GM19324 (cell line): ENCODE measurements around the gene GP1BA.

ENCODE experiments used
- ATAC-seq: cut with Tn5 transposase; IDR thresholded peaks from one replicate; pipeline ENCODE4 v1.9.1; 2021; ENCODE audit warnings: mild to moderate bottlenecking, moderate library complexity; ENCODE audit not compliant: unreplicated experiment, low FRiP score

GP1BA gene

GRCh38 chr17:4937553-4937952 lies 5.5 kb downstream of the GP1BA start:
- no peak for ATAC-seq

GRCh38 chr17:4938069-4938491 lies 6.0 kb downstream of the GP1BA start:
- no peak for ATAC-seq

DNA sequence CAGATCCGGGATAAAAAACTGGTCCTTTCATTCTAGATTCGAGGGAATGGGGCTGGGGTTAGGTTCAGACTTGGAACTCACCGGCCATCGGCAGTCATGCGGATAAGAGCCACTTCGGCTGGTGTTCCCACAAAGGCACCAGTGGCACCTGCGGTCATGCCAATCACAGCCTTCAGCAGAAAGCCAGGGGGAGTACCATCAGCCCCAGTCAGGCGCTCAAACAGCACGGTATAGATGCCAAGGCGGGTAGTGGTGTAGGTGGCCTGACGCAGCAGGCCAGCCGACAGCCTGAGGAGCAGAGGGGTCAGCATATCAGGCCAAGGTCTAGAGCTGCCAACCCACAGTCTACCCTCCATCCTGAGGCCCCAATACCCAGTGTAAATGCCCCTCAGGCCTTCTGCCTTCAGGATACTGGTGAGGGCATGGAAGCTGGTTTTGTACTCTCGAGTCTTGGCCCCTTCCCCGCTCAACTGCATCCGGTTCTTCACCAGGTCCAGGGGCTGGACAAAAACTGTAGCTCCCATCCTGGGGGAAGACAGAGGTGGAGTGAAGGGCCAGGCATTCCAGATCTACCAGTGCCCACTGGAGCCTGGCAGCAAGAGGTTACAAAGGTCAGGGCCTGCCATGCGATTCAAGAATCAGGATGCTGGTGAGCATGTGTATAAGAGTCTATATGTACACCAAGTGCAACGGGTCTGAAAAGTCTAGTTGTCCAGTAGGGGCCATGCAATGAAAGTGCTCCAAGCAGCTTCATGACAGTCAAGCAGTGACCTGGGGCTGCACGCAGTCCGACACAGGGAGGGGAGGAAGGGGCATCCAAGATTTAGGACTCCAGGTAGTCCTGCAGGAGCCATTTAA lies 6.8 kb downstream of the GP1BA start:
- no peak for ATAC-seq

DNA sequence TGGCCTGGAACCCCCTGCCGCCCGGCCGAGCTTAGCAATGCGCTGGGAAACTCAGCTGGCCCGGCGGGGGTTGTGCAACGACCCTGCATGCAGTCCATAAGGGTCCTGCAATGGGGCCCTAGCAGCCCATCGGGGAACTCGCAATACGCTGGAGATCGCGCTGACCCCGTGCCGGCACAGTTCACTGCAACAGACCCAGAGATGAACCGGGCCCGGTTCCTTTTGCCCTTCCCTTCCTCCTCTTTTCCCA lies 7.4 kb downstream of the GP1BA start:
- ATAC-seq: peak; percentile 25

DNA sequence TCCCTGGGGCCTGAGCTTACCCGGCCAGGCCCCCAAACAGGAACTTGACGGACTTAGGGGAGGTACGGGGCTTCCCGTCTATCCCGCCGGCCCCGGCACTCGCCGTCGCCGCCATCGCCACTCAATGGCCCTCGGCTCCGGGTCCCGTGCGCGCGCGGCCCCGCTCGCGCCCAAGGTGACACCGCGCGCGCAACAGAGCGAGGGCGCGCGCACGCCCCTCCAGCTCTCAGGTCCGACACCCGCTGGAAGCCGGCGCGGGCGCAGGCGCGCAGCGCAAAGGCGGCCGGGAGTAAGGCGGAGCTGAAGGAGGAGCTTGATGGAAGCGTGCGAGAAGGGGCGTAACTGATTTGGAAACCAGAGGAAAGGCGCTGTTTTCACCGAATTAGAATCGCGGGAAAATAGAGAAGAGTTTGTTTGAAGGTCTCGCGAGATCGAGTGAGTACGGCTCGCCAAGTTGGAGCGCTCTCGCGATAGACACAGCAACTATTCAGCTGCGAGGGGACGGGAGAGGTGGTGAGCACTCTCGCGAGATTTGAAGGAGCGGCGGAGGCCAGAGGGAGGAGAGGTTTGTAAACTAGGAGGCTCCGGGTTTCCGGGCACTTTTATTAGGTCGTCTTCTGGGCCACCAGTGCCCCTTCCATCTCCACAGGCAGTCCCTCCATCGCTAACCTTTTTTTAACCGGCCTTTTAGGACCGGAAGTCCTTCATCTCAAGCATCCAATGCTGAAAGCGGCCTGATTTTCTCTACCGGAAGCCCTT lies 7.9 kb downstream of the GP1BA start, which contains the start of the genes RNF167 and SLC25A11:
Gene RNF167, plus strand, starts transcription at position 473 of the 759 bp plus-strand sequence. CDS start 642 bp downstream, outside the sequence.
Gene SLC25A11, minus strand, starts transcription at position 251 of the 759 bp plus-strand sequence. Its CDS starts 136 bp downstream, at position 115.
- peak; percentile 82 for ATAC-seq

GRCh38 chr17:4940555-4941318 lies 8.7 kb downstream of the GP1BA start:
- ATAC-seq: no peak

DNA sequence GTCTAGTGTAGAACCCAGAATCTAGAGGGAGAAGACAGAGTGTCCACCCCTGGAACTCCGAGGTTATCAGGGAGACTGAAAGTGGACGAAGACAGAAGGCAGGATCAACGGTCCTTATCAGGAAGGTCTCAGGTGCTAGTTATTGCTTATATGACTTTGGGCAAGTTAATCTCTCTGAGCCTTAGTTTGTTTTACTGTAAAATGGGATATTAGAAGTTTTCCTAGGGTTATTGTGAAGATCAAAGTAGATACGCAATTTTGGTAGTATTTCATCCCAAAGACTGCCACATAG lies 9.2 kb downstream of the GP1BA start:
- ATAC-seq: no peak

DNA sequence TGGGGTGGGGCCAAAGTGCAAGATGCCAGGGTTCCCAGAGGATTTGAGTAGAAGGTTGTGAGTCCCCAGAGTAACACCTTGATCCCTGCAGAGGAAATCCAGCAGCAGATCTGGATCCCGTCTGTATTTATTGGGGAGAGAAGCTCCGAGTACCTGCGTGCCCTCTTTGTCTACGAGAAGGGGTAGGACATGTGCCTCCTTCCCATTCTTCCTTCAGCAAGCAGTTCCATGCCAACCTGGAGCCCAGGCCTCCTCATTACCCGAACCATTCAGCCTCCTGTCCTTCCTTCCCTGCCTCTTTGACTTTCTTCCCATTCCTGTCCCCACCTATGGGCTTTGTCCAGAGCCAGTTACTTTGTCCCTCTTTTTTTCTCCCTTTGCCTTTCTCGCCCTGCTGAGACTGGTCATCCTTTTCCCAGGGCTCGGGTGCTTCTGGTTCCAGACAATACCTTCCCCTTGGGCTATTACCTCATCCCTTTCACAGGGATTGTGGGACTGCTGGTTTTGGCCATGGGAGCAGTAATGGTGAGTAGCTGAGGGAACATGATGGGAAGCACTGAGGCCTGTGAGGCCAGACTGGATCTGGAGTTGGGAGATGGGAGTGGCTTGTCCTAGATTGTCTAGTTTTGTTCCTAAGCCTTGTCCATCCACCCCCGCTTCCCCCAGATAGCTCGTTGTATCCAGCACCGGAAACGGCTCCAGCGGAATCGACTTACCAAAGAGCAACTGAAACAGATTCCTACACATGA lies 10.9 kb downstream of the GP1BA start:
- ATAC-seq: no peak

DNA sequence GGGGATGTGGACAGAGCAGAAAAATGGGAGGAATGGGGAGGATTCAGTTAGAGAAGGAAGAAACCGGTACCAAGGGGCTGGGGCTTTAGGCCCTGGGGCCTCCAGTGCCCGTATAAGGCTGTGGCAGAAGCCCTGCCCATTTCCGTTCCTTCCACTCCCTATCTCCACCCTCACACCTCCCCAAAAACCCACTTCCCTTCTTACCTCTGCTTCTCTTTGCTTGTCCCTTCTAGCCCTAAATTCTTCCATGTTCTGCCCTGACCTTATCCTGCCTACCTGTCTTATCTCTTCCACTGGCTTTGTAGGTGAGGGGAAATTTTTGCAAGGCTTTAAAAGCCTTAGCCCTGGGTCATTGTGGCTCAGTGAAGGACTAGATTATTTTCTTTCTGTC lies 12.1 kb downstream of the GP1BA start:
- ATAC-seq: no peak

- ATAC-seq: no peak
Observed at GRCh38 chr17:4944554-4945175, 12.6 kb downstream of the GP1BA start.

GRCh38 chr17:4945176-4945943 lies 13.3 kb downstream of the GP1BA start:
- ATAC-seq: no peak

GRCh38 chr17:4945944-4946280 lies 13.8 kb downstream of the GP1BA start:
- no peak for ATAC-seq

DNA sequence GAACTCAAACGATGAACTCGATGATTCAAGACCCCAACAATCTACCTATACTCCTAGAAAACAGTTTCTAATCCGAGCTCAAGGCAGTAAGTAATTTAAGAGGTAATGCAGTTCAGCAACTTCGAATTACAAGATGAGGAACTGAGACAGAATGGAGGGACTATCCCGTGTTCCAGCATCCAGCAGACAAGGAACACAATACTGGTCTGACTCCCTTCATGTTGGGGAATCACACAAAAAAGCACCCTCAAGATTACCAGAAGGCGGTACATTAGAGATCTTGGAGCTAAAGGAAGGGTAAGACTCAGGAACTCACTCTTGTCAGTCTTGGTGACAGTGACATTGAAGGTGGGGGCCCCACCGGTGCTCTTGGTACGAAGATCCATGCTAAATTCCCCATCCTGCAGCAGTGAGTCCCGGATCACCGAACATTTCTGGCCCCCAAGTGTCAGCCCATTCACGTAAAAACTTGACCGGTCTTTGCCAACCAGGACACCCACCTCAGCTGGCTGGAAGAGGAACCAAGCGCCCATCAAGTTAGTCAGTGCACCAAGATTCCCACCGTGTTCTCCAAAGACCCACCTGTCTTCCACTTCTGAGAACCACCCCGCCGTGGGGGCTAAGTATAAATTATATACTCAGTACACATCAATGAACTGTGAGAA lies 14.4 kb downstream of the GP1BA start:
- ATAC-seq: no peak

DNA sequence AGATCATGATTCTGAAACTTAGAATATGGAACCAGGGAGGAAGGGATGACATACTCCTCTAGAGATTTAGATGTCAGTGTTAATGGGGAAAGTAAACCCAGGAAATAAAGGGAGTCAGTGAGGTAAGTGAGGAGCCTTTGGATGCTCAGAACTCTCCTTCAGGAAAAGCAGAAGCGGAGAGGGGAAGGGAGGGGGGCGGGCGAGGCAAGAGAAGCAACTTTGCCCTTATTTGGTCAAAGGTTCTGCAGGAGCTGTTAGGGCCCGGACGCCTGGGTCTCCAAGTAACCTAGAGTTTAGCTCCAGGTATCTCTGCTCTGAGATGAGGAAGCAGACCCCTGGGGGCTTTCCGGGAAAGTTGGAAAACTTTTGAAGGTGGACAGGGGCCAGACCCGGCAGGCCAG lies 14.9 kb downstream of the GP1BA start:
- no peak for ATAC-seq

DNA sequence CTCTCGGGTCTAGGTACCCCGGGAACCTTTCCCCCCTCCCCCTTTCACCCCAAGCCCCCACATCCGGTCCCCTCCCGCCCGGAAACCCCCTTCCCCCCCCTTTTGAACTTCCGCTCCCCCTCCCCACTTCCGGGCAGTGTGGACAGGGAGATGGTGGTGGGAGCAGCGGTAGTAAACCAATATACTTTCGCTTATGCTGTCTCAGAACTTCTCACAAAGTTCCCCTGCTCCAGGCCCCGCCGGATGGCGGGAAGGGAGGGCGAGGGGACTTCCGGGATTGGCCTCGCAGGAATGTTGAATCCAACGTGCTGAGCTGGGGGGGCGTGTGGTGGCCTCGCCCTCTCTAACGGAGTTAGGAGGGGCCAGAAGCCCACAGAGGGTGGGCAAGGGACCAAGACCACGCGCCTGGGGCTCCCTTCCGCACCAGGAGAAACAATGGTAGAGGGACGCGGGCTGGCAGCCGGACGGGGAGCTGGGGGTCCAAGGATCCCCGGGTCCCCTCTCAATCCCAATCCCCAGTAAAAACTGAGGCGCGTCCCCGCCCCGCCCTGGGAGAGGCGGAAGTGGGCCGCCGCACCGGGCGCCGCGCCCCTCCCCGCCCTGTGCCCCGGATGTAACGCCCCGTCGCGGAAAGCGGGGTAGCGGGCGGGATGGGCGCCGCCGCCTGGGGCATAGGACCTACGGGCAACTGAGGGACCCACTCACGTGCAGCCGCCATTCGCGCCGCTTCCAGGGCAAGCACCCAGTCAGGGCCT lies 15.5 kb downstream of the GP1BA start:
- peak; percentile 19 for ATAC-seq

GRCh38 chr17:4948166-4948930 lies 16.3 kb downstream of the GP1BA start, which contains the start of gene PFN1:
PFN1 (minus strand) TSS chr17:4948530; CDS start chr17:4948394, 136 bp downstream.
- peak; percentile 18 for ATAC-seq

DNA sequence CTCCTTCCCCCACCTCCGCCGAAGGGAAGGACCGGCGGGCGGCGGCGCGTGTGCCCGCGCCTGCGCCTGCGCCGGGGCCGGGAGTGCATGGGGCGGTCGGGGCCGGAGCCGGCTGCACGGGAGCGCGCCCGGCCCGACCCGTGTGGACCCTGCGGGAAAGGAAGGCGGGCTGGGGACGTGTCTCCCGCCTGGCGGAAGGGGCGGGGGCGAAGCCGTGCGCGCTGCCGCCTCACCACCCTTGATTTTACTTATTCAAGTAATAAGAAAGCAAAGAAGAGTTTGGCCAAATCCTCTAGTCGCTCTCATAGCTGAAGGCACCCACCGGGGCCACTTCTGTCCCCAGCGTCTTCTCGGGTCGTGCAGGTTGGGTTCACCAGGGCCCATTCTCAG lies 16.8 kb downstream of the GP1BA start:
- peak; percentile 50 for ATAC-seq
